Gastrocnemius medialis (tissue), 4 donors: ENCODE results near the gene SLC31A2.

Source experiments
- POLR2A ChIP-seq, 2 donors: fragments of 450-650 bp; IDR thresholded peaks; one replicate each; pipeline ENCODE4 v1.6.1; 2017; ENCODE audit warnings: antibody characterized with exemption in 2 of 2, mild to moderate bottlenecking in 2 of 2, moderate library complexity in 2 of 2
- TF ChIP-seq, protein P1 (sequence below), 5 experiments: fragments of 450-650 bp in 3 of 5; fragments of 200-600 bp in 2 of 5; sonication (generic) in 2 of 5; IDR thresholded peaks in 4 of 5; conservative IDR thresholded peaks in 1 of 5; 1 replicate in 4 of 5; 2 replicates in 1 of 5; pipeline ENCODE4 v1.5.1; 2016 to 2019; ENCODE audit warnings: antibody characterized with exemption in 5 of 5, mild to moderate bottlenecking in 3 of 5, moderate library complexity in 3 of 5

DNA sequence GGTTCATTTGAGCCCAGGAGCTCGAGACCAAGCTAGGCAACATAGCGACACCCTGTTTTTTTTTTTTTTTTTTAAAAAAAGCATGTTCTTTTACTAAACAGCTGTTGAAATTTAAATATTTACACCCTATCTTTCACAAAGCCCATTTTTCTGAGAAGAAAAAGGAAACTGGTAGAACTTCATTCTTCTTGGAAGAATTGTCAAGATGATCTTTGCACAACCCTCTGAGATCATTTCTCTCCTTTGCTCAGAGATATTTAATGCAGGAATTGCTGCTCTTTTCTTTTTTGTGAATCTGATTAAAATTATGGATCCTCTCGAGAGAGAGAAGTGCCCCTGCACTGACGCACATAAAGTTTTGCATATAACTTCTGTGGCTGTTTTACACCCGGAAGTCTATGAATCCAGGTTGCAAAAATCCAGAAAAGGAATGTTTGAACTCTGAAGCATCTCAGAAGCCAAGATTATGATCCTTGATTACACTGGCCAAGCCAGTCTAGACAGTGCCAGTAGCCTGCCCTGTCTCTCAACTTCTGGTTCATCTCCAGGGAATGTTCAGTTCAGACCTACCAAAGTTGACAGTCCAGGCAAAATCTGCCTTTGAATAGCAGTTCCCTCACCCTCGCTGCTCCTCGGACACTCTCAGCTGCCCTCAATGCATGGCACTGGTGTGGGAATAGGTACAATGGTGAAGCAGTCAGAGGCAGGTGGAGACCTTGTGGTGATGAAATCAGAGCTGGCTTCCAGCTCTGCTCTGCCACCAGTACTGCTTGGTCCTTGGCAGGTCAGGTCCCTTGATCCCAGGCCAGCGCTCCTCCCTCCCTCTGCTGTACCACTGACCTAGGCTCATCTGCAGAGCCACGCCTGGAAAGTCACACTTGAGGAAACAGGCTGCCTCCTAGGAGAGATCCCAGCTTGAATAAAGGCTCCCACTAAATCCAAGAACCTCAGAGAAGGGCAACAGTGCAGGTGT is 13.3 kb upstream of the SLC31A2 start:
- no peak for TF ChIP-seq POLR2A (IDR thresholded peaks at IDR 0.05)
- TF ChIP-seq, protein P1, sequence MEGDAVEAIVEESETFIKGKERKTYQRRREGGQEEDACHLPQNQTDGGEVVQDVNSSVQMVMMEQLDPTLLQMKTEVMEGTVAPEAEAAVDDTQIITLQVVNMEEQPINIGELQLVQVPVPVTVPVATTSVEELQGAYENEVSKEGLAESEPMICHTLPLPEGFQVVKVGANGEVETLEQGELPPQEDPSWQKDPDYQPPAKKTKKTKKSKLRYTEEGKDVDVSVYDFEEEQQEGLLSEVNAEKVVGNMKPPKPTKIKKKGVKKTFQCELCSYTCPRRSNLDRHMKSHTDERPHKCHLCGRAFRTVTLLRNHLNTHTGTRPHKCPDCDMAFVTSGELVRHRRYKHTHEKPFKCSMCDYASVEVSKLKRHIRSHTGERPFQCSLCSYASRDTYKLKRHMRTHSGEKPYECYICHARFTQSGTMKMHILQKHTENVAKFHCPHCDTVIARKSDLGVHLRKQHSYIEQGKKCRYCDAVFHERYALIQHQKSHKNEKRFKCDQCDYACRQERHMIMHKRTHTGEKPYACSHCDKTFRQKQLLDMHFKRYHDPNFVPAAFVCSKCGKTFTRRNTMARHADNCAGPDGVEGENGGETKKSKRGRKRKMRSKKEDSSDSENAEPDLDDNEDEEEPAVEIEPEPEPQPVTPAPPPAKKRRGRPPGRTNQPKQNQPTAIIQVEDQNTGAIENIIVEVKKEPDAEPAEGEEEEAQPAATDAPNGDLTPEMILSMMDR (IDR thresholded peaks at IDR 0.05 in 4 of 5, conservative IDR thresholded peaks at IDR 0.05 in 1 of 5) = no peak
